Natural killer cell (primary cell): ENCODE results near the gene IP6K1. TPM values are rescaled to one million over a fixed set of nuclear protein-coding genes. Genes with fewer than 3 reads are reported as not detected.
A peak's percentile ranks its signal among the peaks of the same experiment; 100 is the strongest.

ENCODE experiments used
- ATAC-seq, 3 donors: fragments of 150-1000 bp in 2 of 3; fragments of 200-7000 bp in 1 of 3; cut with Tn5 transposase; 1 replicate in 1 of 3; 2 replicates in 2 of 3; pipeline ENCODE4 v1.10.0; 2021; ENCODE audit warnings: mild to moderate bottlenecking in 2 of 3, moderate library complexity in 2 of 3
- DNase-seq, 2 donors: peaks; one replicate each; pipeline versions ENCODE4 v3.0.0 to v3.0.0-alpha.2; 2013 to 2021; ENCODE audit warnings: mixed read lengths in 1 of 2
- H3K27ac ChIP-seq: one replicate; pipeline ENCODE4 v1.5.1; 2013; ENCODE audit warnings: mild to moderate bottlenecking, low read length
- H3K27me3 ChIP-seq: one replicate; pipeline ENCODE4 v1.6.1; 2013; ENCODE audit warnings: low read length; ENCODE audit not compliant: control insufficient read depth, insufficient read depth
- H3K36me3 ChIP-seq: one replicate; pipeline ENCODE4 v1.6.1; 2013; ENCODE audit warnings: low read length; ENCODE audit not compliant: control insufficient read depth, insufficient read depth
- H3K4me1 ChIP-seq: one replicate; pipeline ENCODE4 v1.6.1; 2013; ENCODE audit warnings: low read length; ENCODE audit not compliant: control insufficient read depth, insufficient read depth
- H3K4me3 ChIP-seq: one replicate; pipeline ENCODE4 v1.5.1; 2013; ENCODE audit warnings: low read length
- H3K9me3 ChIP-seq: one replicate; pipeline ENCODE4 v1.6.1; 2013; ENCODE audit warnings: low read length; ENCODE audit not compliant: control insufficient read depth, insufficient read depth
- H3K27ac Mint-ChIP-seq, 2 donors: one replicate each; pipeline ENCODE4 v1.8.0; 2022; ENCODE audit warnings: mild to moderate bottlenecking in 2 of 2, mixed read lengths in 2 of 2, moderate library complexity in 1 of 2
- H3K27me3 Mint-ChIP-seq, 2 donors: one replicate each; pipeline ENCODE4 v1.8.0; 2022; ENCODE audit warnings: low read depth in 2 of 2, mixed read lengths in 2 of 2
- H3K36me3 Mint-ChIP-seq: one replicate; pipeline ENCODE4 v1.8.0; 2022; ENCODE audit warnings: mixed read lengths
- H3K4me1 Mint-ChIP-seq, 2 donors: one replicate each; pipeline ENCODE4 v1.8.0; 2022; ENCODE audit warnings: mixed read lengths in 2 of 2
- H3K4me3 Mint-ChIP-seq: one replicate; pipeline ENCODE4 v1.8.0; 2022; ENCODE audit warnings: mild to moderate bottlenecking, moderate library complexity, mixed read lengths
- H3K9me3 Mint-ChIP-seq, 2 donors: one replicate each; pipeline ENCODE4 v1.8.0; 2022; ENCODE audit warnings: mixed read lengths in 2 of 2
- CTCF ChIP-seq: fragments of 200-600 bp; IDR thresholded peaks from one replicate; pipeline ENCODE4 v1.8.0; 2022; ENCODE audit warnings: antibody characterized with exemption
- WGBS: methylation state at CpG from one replicate; pipeline ENCODE4 v1.1.7; 2013; ENCODE audit warnings: missing lambda C conversion rate; ENCODE audit not compliant: insufficient coverage; 5-methylcytosine and 5-hydroxymethylcytosine counted together
- intact Hi-C: fragments of 100-400 bp; cut with micrococcal nuclease; formaldehyde crosslinking; loops from one replicate; pipeline ENCODE4 v1.14.2; 2022
- total RNA-seq, 4 donors: library from RNA; stranded (reverse); fragments of 120-200 nt in 1 of 4; gene quantifications; one replicate each; pipeline versions ENCODE4 v1.2.3 to v1.2.4, GENCODE V29; 2013 to 2022

IP6K1 gene
- total RNA-seq, 3 donors from 2014 or later (not counting 1 experiment from before 2014, with no cell fraction given) = 53.7 to 68.7 (median 57.9) TPM

GRCh38 chr3:49813497-49814174 is 27.3 kb upstream of the IP6K1 start, which contains the start of gene UBA7:
TSS of gene UBA7 (minus strand) at chr3:49813953. CDS start at chr3:49813787, 166 bp downstream.
- peaks cover 29% of the 10 kb centered on the region for H3K4me1 ChIP-seq
- no peaks in the 10 kb centered on the region for H3K27me3 Mint-ChIP-seq
- H3K36me3 ChIP-seq = peaks cover 33% of the 10 kb centered on the region
- DNase-seq (peak; percentile 29 to 71), ATAC-seq (peak; percentile 87 to 96 (median 95))
- no peak for TF ChIP-seq CTCF
- intact Hi-C loops = loop anchor here (1.0 kb wide), 1 partner anchor 10 kb away; the partner anchor contains the start of gene INKA1
- H3K27me3 ChIP-seq = no peaks in the 10 kb centered on the region
- H3K9me3 ChIP-seq = no peaks in the 10 kb centered on the region
- peak within 1 kb of the TSS; percentile 91 for H3K4me3 Mint-ChIP-seq
- H3K9me3 Mint-ChIP-seq = no peaks in the 10 kb centered on the region
- H3K4me3 ChIP-seq = peak within 1 kb of the TSS; percentile 44
- H3K27ac ChIP-seq = peak within 1 kb of the TSS; percentile 77
- peak within 1 kb of the TSS; percentile 91 to 93 for H3K27ac Mint-ChIP-seq
- no peaks in the 10 kb centered on the region for H3K36me3 Mint-ChIP-seq
- 6% methylated on average over 9 of the region's 9 CpGs for WGBS
- peaks cover 28 to 29% of the 10 kb centered on the region in 2 donors for H3K4me1 Mint-ChIP-seq

- H3K9me3 Mint-ChIP-seq = no peaks in the 10 kb centered on the region
- no peaks in the 10 kb centered on the region for H3K36me3 Mint-ChIP-seq
- peaks cover 33% of the 10 kb centered on the region for H3K36me3 ChIP-seq
- peak in 2 of 3 donors; percentile 1 to 5 for ATAC-seq
- intact Hi-C loops = loop anchor here (1.0 kb wide), 1 partner anchor 10 kb away; the partner anchor contains the start of gene INKA1
- H3K4me3 ChIP-seq = peak overlapping the region; percentile 44
- TF ChIP-seq CTCF = no peak
- H3K27ac Mint-ChIP-seq = peak overlapping the region; percentile 91 to 93
- peaks cover 28 to 29% of the 10 kb centered on the region in 2 donors for H3K4me1 Mint-ChIP-seq
- no peaks in the 10 kb centered on the region for H3K27me3 Mint-ChIP-seq
- H3K27ac ChIP-seq = peak overlapping the region; percentile 77
- H3K4me1 ChIP-seq = peaks cover 31% of the 10 kb centered on the region
- 32% methylated on average over 9 of the region's 9 CpGs for WGBS
- no peaks in the 10 kb centered on the region for H3K27me3 ChIP-seq
- H3K9me3 ChIP-seq = no peaks in the 10 kb centered on the region
- peak overlapping the region; percentile 91 for H3K4me3 Mint-ChIP-seq
- no peak for DNase-seq
These were observed 26.7 kb upstream of the IP6K1 start for GRCh38 chr3:49812916-49813496.

GRCh38 chr3:49807431-49808114 is 21.2 kb upstream of the IP6K1 start:
- Mint-ChIP-seq H3K4me1 (peaks cover 17 to 32% of the 10 kb centered on the region in 2 donors), H3K36me3 (no peaks in the 10 kb centered on the region), H3K4me3 (no peak overlapping the region), H3K27ac (no peak overlapping the region), H3K9me3 (no peaks in the 10 kb centered on the region), H3K27me3 (peaks cover 0 to 2% of the 10 kb centered on the region in 2 donors)
- TF ChIP-seq CTCF = no peak
- ATAC-seq (no peak), DNase-seq (no peak)
- Histone ChIP-seq H3K27me3 (no peaks in the 10 kb centered on the region), H3K27ac (peak overlapping the region; percentile 32), H3K4me1 (peaks cover 59% of the 10 kb centered on the region), H3K4me3 (no peak overlapping the region), H3K36me3 (peaks cover 36% of the 10 kb centered on the region), H3K9me3 (no peaks in the 10 kb centered on the region)
- 70% methylated on average over 13 of the region's 13 CpGs for WGBS
- intact Hi-C loops = no loop called here
